ENCODE data around the gene ARHGAP15.

ARHGAP15 gene

DNA sequence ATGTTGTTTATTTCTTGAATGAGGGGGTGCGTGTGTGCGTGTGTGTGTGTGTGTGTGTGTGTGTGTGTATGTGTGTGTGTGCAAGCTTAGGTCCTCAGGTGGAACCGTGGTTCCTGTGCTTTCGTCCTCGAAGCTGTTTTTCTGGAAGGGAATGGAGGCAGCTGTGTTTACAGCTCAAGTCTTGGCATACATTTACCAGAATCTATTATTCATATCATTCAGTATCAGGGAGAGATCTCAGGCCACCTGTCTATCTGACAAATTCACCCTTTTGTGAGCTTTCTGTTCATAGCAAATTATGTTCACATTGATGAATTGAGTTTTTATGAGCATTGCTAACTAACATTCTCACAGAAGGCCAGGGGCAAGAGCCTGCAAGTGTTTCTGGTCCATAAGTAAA, 550.4 kb downstream of the ARHGAP15 start:
- no peak for DNase-seq

DNA sequence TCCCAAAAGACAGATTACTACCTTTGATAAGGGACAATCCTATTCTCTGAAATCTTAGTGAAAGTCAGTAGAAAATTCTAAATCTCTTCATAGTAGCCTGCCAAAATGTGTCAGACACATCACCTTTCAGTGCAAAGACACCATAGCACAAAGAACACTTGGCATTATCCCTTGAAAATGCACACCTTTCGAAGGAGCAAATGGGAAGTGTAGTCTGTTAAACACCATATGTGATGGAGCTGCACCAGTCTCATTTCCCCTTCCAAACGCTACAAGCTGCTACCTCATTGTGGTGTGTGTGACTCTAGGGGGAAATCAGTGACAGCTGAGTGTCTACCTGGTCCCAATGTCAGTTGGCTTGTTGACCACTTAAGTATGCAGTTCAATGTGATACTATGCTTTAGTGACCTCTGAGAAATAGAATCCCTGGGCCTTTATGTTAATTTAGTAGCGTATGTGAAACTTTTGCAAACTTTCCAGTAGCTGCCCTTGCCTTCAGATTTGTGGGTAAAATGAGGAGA, 551.7 kb downstream of the ARHGAP15 start:
- no peak for DNase-seq

DNA sequence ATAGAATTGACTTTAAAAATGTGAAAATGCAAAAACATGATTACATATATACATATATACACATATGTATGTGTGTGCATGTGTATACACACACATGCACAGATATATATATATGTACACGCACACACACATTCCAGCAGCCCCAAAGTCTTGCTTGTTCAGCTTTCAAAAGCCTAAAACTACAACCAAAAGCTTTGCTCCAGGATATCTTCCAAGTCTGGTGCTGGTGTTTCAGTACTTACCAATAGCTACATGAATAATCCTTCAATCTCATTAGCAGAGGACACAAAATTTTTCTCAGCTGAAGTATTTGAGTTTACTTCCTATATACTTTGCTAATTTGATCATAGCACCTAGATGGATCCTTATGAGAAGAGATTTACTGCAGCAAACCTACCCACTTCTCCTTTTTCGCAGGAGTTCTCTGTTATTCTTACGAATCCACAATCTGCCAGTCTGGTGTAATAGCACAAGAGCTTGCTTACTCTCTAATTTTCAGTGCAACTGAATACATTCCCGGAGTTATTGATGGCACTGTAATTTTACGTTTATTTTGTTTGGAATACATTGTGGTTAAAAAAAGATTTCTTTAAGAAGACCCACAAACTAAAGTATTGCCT, 553.3 kb downstream of the ARHGAP15 start:
- DNase-seq = no peak

DNA sequence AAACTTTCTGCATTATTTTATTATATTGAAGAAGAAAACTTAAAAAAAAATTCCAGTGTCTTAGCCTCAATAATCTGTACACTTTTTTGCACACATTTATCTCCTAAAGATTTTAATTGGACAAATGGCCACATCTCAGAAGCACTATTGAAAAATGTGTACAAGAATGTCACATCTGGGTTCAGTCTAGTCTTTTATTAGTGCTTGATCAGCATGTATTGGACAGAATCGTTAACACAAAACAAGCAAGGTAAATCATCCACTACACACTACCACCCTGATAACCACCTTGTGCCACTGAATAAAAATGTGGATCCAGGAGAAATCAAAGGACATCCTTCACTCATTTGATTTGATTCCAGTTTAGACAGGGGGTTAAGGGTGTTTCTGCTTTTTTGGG, 554.8 kb downstream of the ARHGAP15 start:
- DNase-seq = no peak

DNA sequence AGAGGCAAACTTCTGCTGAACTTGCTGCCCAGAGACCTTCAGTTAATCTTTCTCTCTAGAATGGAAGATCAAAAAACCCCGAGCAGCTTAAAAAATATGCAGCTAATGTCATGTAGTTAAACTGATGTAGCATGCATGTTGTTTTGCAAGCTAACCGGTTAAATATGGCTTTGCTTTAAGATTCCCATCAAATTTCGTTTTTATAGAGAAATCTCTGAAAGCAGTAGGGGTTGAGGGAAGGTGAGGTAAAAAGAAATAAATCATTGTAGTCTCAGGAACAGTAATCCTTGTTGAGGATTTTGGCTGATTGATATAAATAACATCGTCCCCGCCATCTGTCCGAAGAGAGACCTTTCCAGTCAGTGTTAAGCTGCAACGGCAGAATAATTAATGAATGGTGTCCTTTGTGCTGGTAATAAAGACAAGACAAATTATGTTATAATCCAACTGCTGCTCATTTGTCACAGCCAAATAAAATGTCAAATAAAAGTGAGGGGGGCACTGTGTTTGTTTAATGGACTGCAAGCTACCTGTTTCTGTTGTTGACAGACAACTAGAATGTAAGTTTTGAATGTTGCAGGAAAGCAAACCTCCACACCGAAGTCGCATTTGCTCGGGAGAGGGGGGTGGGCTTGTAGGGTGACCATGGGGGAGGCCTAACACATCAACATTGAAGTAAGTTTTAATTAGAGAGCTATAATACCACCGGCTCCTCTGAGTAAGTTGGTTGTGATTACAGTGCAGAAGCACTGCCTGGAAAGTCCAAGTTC, 555.5 kb downstream of the ARHGAP15 start:
- DNase-seq = no peak

DNA sequence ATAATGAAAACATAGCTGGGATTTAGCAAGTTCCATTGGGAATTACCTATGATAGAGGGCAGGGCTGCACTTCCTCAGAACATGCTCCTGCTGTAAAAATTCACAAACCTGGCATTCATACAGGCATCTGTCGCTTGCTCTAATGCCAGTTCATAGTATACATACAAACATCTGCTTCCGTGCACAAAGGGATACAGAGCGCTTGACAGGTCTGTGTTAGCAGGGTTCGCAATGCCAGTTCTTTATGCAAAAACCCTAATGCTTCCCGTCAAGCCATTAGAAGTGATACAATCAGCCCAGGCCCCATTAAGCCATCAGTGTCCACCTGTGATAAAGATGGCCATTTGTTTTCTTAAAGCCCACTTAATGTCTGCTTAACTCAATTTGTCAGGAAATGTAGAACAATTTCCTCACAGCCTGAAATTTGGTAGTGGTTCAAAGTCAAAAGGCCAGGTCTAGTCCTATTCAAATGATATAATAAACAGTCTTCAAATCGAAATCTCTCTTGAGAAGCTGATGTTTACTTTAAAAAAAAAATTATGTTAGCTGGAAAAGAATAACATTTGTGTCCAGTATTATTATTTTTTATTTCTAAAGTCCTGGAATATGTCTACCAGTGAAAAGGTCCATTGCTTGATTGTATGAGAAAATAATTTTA, 556.3 kb downstream of the ARHGAP15 start:
- DNase-seq = no peak

DNA sequence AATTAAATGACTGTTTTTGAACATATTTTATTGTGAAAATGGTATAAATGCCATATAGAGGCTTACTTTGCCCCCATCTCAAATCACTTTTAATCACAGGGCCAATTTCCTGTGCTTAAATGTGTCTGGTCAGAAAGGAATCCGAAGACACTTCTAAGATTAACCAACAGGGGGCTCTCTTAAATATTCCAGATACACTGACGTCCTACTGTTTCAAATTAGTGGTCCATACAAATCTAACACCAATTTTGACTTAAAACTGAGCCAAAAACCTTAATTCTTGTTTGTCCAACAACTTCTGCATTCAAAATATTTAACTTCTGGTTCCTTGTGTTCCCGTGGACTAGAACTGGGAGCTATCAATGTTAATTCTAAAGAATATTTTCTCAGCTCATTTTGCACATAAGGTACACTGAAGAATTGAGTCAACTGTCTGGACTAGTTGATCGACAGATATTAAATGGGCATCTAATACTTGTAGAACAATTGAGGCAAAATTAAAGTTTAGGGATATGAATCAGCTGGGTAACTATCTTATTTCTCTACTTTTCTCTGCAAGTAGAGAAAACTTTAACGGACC, 557.5 kb downstream of the ARHGAP15 start:
- peak; percentile 17 for DNase-seq

DNA sequence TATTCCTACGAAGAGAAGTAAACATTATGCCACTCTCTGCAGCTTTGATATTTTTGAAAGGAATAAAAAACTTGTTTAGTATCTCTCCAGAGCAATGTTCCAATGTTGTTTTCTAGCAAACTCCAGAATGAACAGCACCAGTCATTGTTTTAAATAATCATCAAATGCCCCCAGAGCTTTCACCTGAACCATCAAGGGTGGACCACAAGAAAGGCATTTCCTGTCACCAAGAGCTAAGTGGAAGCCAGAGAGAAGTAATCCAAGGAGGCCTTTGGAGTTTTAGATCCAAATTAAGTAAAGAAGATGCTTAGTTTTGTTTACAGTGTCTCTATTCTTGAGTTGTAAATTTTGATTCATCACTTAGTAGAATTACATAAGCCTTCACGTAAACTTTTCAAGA, 559.0 kb downstream of the ARHGAP15 start:
- no peak for DNase-seq

DNA sequence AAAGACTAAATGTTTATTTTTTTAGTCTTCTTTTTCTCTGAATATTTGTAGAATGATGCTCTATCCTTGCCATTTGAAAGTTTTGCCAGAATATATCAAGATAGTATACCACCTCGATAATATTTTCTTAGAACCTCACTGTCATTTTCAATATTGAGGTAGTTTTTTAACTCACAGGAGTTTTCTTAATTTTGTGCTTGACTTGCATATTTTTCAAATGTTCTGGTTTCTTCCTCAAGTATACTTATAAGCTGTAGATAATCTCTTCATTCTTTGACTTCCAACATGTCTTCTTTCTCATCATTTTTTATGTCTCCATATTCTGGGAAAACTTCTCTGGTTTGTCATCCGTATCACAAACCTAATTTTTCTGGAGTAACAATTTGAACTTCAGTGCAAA, 559.6 kb downstream of the ARHGAP15 start:
- no peak for DNase-seq

DNA sequence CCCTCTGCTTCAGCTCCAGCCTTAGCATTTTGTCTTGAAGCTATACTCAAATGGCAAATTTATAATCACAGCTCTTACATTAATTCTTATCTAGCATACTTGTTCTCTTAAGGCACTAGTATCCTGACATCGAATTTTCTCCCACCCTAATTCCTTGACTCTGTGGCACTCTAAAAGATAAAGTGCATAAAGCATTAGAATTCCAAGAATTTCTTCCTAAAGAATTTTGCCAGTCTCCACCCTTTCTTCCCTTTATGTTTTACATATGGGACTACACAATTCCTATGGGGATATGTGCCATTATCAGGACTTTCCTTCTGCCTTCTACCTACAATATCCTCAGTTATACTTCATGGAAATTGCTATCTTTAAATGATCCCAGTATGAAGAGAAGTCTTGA, 560.3 kb downstream of the ARHGAP15 start:
- DNase-seq = no peak

DNA sequence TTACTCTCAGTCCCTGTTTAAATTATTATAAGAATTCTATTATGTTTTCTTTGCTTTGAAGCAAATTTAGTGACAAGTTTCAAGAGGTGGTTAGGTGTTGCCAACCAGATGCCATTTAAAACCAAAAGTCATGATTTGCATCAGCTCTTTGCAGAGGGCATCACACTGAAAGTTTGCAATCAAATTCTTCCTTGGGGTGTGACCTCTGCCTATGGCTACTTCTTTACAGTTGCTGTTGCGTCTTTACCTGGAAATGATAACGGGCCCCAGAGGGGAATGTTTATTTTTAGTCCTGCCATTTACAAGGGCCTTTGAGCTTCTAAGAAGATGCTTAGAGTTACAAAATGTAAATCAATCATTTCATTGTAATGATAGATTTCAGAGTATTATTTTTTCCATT, 561.0 kb downstream of the ARHGAP15 start:
- no peak for DNase-seq

DNA sequence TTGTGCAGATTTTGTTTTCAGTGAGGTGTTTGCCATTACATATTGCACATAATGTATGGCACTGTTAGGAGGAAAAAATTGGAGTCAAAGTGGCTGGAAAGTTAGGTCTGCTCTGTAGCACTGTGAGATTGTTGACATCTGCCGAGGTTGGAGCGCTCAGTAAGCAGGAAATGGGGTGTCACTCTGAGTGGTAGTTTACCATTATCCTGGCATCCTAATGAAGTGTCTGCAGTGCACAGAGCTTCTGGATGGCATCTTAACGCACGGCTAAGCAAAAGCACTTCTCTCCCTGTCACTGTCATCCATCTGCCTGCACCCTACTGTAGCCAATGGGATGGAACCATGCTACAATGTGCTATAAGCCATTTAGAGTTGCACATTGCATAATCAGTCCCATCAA, 561.9 kb downstream of the ARHGAP15 start:
- no peak for DNase-seq

DNA sequence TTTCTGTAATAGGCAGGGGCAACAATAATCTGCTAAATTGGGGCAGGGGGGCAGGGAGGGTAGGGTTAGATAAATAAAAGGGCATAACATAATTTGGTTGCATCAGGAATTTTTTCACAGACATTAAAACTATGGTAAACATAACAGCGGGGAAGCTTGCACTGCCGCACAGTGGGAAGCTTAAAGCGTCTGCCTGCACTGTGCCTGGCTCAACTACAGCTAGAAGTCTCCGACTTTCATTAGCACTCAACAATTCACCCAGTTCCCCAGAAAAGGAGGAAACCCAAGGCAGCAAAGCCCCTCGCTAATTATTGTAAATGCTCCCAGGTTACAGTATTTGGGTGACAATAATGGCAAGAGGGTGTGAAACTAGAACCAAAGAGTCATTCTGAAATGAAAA, 562.9 kb downstream of the ARHGAP15 start:
- no peak for DNase-seq

DNA sequence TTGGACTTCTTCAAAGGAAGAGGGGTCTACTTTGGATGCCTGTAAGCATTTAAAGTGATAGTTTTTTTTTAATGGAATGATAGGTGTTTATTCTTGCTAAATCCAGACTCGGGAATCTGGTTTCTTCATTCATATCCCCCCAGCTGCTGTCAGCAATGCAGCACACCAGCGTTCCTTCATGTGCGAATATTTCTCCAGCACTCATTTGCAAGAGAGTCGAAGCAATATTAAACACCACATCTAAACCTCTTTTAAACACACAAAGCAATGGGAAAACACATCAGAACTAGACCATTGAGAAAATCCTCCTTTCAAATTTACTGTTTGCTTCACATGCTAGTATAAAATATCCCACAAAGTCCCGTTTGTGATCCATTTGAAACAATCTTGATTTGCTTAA, 563.7 kb downstream of the ARHGAP15 start:
- DNase-seq = no peak

DNA sequence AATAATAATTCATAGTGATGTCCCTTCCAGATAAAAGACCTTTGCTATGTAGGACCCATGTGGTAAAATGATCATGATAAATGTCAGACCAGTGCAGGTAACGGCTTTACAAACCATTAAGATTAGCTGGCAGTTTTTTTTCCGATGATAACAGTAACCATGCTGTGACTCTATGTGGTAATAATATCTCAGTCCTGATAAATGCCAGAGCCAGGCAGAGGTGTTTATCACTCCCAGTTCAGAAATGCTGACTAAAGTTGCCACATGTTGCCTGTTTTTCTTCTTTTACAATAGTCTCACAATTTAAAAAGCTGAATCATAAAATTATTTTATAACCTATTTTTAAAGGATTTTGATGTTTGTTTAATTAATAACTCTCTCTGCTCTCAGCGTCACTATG, 565.1 kb downstream of the ARHGAP15 start:
- DNase-seq = no peak

DNA sequence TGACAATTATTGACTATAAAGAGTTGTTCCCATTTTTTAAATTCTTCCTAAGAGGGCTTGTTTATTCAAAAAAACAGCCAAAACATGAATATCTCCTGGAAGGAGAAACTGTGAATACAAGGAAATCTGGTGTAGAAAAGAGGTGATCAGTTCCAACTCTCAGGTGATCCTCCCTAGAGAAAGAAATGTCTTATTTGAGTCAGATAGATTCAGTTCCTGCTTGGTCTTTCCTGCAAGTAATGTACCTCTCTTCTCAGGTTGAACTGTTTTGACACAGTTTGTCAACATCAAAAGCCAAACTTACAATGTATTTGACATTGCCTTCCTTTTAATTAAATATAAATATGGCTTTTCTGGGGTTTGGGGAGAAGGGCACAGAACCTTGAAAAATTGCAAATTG, 567.4 kb downstream of the ARHGAP15 start:
- no peak for DNase-seq

DNA sequence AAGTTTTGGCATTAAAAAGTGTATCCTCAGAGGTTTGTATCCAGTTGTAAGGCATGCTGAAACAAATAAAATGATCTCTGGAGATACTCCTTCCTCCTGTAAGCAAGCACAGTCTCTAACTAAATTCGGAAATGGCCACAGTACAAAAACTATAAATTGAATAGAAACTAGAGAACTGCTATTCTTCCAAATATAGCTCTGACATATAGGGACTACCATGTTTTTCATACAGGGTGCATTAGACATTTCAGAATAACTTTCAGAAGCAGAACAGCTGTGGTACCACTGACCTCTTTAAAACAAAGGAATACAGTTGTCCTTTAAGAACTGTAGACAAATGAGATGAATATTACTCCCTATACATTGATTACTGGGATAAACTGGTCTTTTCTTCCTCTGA, 568.5 kb downstream of the ARHGAP15 start:
- DNase-seq = no peak

DNA sequence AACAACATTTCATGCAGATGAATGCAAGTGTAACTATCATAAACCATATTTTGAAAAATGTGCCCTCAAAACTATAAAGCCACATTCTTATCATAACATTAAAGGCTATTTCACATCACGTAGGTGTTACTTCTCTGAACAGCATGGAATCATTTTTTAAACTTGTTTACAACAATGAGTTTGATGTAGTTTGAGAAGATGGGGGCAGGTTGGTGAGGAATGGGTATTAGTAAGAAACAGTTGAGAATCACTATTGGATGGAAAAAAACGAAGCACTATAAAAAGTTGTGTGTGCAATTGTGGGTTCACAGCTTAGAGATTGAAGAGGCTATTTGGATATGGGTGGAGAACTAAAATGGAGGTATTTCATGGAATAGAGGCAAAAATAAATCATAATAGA, 569.1 kb downstream of the ARHGAP15 start:
- DNase-seq = no peak

DNA sequence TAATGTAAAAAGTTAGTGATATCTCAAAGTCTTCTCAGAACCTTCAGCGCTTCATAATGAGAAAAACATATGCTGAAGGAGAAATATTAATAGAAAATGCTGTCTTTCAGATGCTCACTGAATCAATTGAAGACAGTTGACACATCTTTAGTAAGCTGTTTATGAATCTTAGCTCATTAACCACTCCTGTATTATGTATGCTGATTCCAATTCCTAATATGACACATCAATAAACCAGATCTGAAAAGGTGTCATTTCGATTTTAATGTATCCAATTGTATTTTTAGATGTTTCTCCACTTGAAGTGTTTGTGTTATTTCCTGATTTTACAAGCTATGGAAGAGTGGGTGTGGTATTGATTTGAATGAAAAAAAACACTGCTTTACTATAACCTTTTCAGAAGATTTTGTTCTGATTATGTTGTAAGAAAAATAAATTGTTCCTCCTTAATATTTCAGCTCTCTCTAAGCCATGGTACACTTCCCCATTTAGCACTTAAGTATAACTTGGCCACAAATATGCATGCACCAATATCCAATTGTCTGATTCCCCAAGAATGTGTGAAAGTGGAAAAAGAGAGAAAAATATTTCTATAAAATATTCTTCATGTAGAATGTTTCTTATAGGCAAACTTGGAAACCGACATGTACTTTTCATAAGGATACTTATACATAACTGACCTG, 569.8 kb downstream of the ARHGAP15 start:
- DNase-seq = no peak

DNA sequence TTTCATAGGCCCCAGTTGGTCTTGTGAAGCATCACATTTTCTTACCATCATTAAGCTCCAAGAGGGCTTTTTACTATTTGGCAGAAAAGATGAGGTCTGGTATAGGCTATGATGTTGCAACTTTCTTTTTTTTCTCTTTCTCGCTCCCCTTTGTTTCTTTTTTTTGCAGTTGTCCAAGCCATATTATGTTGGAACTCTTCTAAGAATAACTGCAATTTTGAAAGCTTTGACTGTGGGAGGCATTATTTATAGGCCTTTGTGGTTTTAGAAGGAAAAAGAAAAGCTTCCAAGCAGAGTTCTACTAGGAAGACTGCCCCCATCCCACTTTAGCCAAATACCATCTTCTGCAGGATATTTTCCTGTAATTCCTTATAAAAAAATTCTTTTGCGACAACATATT, 571.6 kb downstream of the ARHGAP15 start:
- DNase-seq = no peak

DNA sequence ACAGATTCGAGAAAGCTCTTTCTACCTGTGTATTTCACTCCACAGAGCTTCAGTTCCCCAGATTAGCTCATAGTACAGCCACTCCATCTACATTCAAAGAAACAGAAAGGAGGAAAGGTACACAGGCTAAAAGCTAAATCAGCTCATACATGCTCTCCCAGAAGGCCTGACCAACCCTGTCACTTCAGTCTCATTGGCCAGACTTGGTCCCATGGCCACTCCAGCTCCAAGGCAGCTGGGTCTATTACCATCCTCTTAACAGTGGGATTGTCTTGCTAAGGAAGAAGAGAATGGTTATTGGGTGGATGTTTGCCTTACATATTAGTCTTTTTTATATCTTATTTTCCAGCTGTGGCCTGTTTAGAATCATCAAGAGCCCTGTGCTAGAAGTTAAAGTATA, 572.6 kb downstream of the ARHGAP15 start:
- DNase-seq = no peak

DNA sequence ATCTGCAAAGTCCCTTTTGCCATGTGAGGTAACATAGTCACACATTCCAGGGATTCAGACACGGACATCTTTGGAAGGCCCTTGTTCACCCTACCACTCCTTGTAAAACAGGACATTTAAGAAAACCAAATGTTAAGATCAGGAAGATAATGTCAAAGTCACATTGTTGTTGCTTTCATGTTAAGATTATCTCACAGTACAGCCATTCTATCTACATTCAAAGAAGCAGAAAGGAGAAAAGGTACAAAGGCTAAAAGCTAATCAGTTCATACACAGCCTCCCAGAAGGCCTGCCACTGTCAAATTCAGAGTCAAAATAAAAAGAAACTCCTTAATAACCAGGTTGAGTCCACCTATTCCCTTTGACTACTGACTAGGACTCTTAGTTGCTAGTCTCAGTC, 573.7 kb downstream of the ARHGAP15 start:
- no peak for DNase-seq

DNA sequence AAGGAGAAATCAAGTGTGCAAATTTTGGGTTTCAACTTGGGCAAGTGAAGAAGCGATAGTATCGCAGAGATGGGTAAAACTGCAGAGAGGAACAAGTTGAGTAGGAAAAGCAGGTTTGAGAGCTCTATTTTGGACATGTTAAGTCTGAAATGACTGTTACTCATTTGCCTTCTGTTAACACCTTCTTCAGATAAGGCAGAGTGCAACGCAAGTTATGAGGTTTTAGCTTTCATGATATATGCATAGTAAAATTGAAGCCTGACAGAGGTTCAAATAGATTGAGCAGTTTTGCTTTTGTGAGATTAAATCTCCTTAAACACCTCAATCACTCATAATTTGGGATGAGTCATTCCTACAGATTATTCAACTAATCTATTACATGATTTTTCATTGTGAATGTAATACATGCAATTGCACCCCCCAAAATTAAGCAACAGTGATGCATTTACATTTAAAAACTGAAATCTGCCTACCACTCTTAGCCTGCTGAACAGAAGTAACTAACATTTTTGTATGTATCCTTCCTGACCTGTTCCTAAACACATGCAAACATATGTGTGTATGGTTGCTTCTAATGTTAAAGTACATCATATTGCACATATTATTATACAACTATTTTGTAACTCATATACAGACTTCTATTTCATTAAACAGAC, 575.4 kb downstream of the ARHGAP15 start:
- DNase-seq = no peak
